Kidney (tissue), 14 donors: Measurements from ENCODE around the gene RDH8. TPM values are rescaled to one million over a fixed set of nuclear protein-coding genes. Genes with fewer than 3 reads are reported as not detected.

Experiments used
- DNase-seq, 5 donors: peaks; one replicate each; pipeline ENCODE4 v3.0.0-alpha.2; 2013 to 2020
- FAIRE-seq: peaks from 2 replicates; lab custom pipeline; 2012; peaks lifted over from hg19 to GRCh38; lab: Jason Lieb, UNC
- H3K27ac ChIP-seq, 2 donors: one replicate each; pipeline ENCODE4 v1.7.0; 2013; ENCODE audit warnings: low read depth in 2 of 2, low read length in 2 of 2, inconsistent platforms in 1 of 2
- H3K27me3 ChIP-seq: one replicate; pipeline ENCODE4 v1.7.1; 2013; ENCODE audit warnings: low read length, inconsistent platforms; ENCODE audit not compliant: control insufficient read depth, insufficient read depth
- H3K36me3 ChIP-seq, 3 donors: one replicate each; pipeline versions ENCODE4 v1.7.0 to v1.7.1; 2013; ENCODE audit warnings: low read length in 3 of 3, control low read depth in 1 of 3, inconsistent platforms in 1 of 3; ENCODE audit not compliant: insufficient read depth in 3 of 3, control insufficient read depth in 2 of 3
- H3K4me1 ChIP-seq, 3 donors: one replicate each; pipeline versions ENCODE4 v1.7.0 to v1.7.1; 2013; ENCODE audit warnings: low read length in 3 of 3, inconsistent platforms in 1 of 3, low read depth in 1 of 3; ENCODE audit not compliant: control insufficient read depth in 2 of 3, insufficient read depth in 2 of 3
- H3K4me3 ChIP-seq, 3 donors: one replicate each; pipeline versions ENCODE4 v1.7.0 to v1.8.1; 2013; ENCODE audit warnings: low read length in 3 of 3, control low read depth in 1 of 3, inconsistent platforms in 1 of 3
- H3K9ac ChIP-seq, 3 donors: one replicate each; pipeline versions ENCODE4 v1.7.0 to v1.7.1; 2013; ENCODE audit warnings: low read length in 3 of 3, control low read depth in 1 of 3, inconsistent platforms in 1 of 3
- H3K9me3 ChIP-seq, 3 donors: one replicate each; pipeline versions ENCODE4 v1.7.0 to v1.7.1; 2013; ENCODE audit warnings: low read length in 3 of 3, control low read depth in 1 of 3, inconsistent platforms in 1 of 3; ENCODE audit not compliant: control insufficient read depth in 2 of 3, insufficient read depth in 1 of 3
- CTCF ChIP-seq: IDR thresholded peaks from 3 replicates; pipeline ENCODE4 v1.5.1; 2012; ENCODE audit warnings: mild to moderate bottlenecking, moderate library complexity, borderline replicate concordance; ENCODE audit not compliant: insufficient read depth; ENCODE audit errors: extremely low read depth
- intact Hi-C: fragments of 100-400 bp; cut with DNase I; formaldehyde crosslinking; loops from one replicate; pipeline ENCODE4 v1.11.1; 2022
- polyA plus RNA-seq: library from polyadenylated mRNA; stranded (reverse); fragments of 350-450 nt; fragmentation: Illumina TruSeq; extraction: RNeasy Lipid Tissue Mini Kit (QIAGEN cat#74804); gene quantifications from one replicate; pipeline ENCODE4 v1.2.3, GENCODE V29; 2014; ENCODE audit warnings: low read depth, low replicate concordance; ENCODE audit not compliant: insufficient read depth
- total RNA-seq: library from RNA; stranded (reverse); fragmentation: NEBNext Ultra II Directional; extraction: Animal tissue kit (Norgen Biotek cat#: 25700); gene quantifications from one replicate; pipeline ENCODE4 v1.2.1, GENCODE V29; 2021
- donor health status: control.
- donor health status: control.
- donor health status: control.
- donor health status: control.
- donor health status: control.
- donor health status: DM: yes; HTN: yes; CAD: no.
- donor health status: Normal renal cell carcinoma (clear cell type).

The RDH8 gene
- total and polyA plus RNA-seq, 2 donors from 2014 or later, result not detected

GRCh38 chr19:10006752-10007323 is 6.4 kb upstream of the RDH8 start:
- TF ChIP-seq CTCF, result no peak
- H3K9me3 ChIP-seq, result no peaks in the 10 kb centered on the region
- H3K4me1 ChIP-seq, result peaks cover 0 to 5% (median 0%) of the 10 kb centered on the region in 3 donors
- DNase-seq, result no peak
- peak overlapping the region; percentile 13 to 51 for H3K27ac ChIP-seq
- intact Hi-C loops, result no loop called here
- H3K27me3 ChIP-seq, result peaks cover 12% of the 10 kb centered on the region
- FAIRE-seq, result no peak
- no peak overlapping the region for H3K9ac ChIP-seq
- no peak overlapping the region for H3K4me3 ChIP-seq
- no peaks in the 10 kb centered on the region for H3K36me3 ChIP-seq

- Histone ChIP-seq H3K4me3 (no peak overlapping the region), H3K9me3 (no peaks in the 10 kb centered on the region), H3K4me1 (peaks cover 0 to 5% (median 0%) of the 10 kb centered on the region in 3 donors), H3K36me3 (no peaks in the 10 kb centered on the region), H3K27me3 (peaks cover 15% of the 10 kb centered on the region), H3K9ac (no peak overlapping the region), H3K27ac (peak overlapping the region; percentile 51 to 53)
- FAIRE-seq (no peak), DNase-seq (peak in 2 of 5 donors; percentile 18 to 86)
- intact Hi-C loops, result no loop called here
- TF ChIP-seq CTCF, result no peak
Measured at GRCh38 chr19:10007371-10008183, 5.7 kb upstream of the RDH8 start.

GRCh38 chr19:10008184-10008765 is 5.0 kb upstream of the RDH8 start:
- intact Hi-C loops, result no loop called here
- no peak for TF ChIP-seq CTCF
- peaks cover 0 to 5% (median 0%) of the 10 kb centered on the region in 3 donors for H3K4me1 ChIP-seq
- H3K9ac ChIP-seq, result no peak overlapping the region
- no peak for FAIRE-seq
- H3K27ac ChIP-seq, result peak overlapping the region; percentile 32 to 53
- peaks cover 15% of the 10 kb centered on the region for H3K27me3 ChIP-seq
- no peaks in the 10 kb centered on the region for H3K9me3 ChIP-seq
- no peaks in the 10 kb centered on the region for H3K36me3 ChIP-seq
- peak in 2 of 5 donors; percentile 19 to 45 for DNase-seq
- H3K4me3 ChIP-seq, result no peak overlapping the region
